GM12891 (cell line): ENCODE measurements around the gene PLCG2.

Experiments used
- DNase-seq: peaks from one replicate; pipeline ENCODE4 v3.0.0; 2011; ENCODE audit warnings: low spot score; ENCODE audit not compliant: insufficient read length
- FAIRE-seq: peaks from 2 replicates; lab custom pipeline; 2011; peaks lifted over from hg19 to GRCh38; lab: Jason Lieb, UNC
- PAX5 ChIP-seq: IDR thresholded peaks from 2 replicates; pipeline ENCODE4 v1.6.1; 2011; ENCODE audit warnings: low read length, moderate library complexity, mild to moderate bottlenecking; ENCODE audit not compliant: insufficient read depth, severe bottlenecking
- POLR2A ChIP-seq: IDR thresholded peaks from 2 replicates; pipeline ENCODE4 v1.6.1; 2011; ENCODE audit warnings: low read depth, low read length, control low read depth
- POLR2AphosphoS5 ChIP-seq: IDR thresholded peaks from 2 replicates; pipeline ENCODE4 v1.6.1; 2011; ENCODE audit warnings: low read depth, low read length, control low read depth
- POU2F2 ChIP-seq: IDR thresholded peaks from 2 replicates; pipeline ENCODE4 v1.6.1; 2011; ENCODE audit warnings: low read depth, mild to moderate bottlenecking, control low read depth, low read length, moderate library complexity
- SPI1 ChIP-seq: IDR thresholded peaks from 2 replicates; pipeline ENCODE4 v1.6.1; 2011; ENCODE audit warnings: low read depth, low read length, control low read depth
- TAF1 ChIP-seq: IDR thresholded peaks from 2 replicates; pipeline ENCODE4 v1.6.1; 2011; ENCODE audit warnings: low read depth, low read length, control low read depth

The PLCG2 gene

DNA sequence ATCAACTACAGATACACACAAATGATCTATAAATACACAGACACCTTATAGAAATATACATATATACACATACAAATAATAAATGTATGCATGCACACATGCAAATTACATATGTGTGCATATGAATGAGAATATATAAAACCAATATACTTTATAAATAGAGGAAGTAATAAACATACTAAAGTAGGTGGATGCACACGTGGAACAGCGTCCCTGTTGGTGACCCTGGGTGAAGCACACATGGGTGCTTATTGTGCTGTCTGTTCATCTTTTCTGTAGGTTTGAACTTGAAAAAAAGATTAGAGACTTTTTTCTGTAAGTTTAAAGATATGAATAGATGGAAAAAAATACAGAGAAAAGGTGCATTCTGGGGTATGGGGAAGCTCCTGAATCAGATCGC is 120.9 kb downstream of the PLCG2 start:
- TF ChIP-seq PAX5 = no peak
- TF ChIP-seq POLR2A = no peak
- TF ChIP-seq POU2F2 = no peak
- TF ChIP-seq POLR2AphosphoS5 = no peak
- TF ChIP-seq TAF1 = no peak
- no peak for TF ChIP-seq SPI1
- FAIRE-seq = no peak
- DNase-seq = no peak

DNA sequence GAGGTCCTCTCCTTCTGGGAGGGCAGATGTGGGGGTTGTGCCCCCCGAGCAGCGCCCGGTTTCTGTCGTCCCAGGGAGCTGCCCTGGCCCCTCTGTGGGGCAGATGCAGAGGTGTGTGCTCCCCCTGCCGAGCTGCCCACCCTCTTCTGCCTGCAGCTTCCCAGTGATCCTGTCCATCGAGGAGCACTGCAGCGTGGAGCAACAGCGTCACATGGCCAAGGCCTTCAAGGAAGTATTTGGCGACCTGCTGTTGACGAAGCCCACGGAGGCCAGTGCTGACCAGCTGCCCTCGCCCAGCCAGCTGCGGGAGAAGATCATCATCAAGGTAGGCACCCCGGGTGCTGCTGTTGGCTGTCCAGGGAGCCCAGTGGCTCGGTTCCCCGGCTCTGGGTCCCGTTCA is 121.4 kb downstream of the PLCG2 start:
- FAIRE-seq (no peak), DNase-seq (no peak)
- no peak for TF ChIP-seq PAX5
- no peak for TF ChIP-seq POLR2A
- TF ChIP-seq POU2F2 = no peak
- no peak for TF ChIP-seq POLR2AphosphoS5
- no peak for TF ChIP-seq TAF1
- TF ChIP-seq SPI1 = no peak

DNA sequence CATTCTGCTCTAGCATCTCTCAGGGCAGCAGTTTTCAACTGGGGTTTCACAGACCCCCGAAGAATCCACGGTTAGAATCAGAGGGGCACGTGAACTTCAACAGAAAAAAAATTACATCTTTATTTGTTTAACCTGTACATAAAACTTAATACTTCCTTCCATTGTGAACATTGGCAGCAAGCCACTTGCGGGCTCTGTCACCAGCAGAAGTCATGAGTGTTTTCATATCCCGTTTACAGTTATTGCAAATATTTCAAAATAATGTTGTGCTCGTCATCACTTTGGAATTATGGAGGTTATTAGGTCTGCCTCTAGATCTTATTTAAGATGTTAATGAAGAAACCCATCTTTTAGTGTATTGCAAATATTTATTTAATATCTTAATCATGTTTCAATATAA is 122.4 kb downstream of the PLCG2 start:
- FAIRE-seq (no peak), DNase-seq (no peak)
- TF ChIP-seq PAX5 (no peak), TAF1 (no peak), SPI1 (no peak), POLR2AphosphoS5 (no peak), POLR2A (no peak), POU2F2 (no peak)

DNA sequence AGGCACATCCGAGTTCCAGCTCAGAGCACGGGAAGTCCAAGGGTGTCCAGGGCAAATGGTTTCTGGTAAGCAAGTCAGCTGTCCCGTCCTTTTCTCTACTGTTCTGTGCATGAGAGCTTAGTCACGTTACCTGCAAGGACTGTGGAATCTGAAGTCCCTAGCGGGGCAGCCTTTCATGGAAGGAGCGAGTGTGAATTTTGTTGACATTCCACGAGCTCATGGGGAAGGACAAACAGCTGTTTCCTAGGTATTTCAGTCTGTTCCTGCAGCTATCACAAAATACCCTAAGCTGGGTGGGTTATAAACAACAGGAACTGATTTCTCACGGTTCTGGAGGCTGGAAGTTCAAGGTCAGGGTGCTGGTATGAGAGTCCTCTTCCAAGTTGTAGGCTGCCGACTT is 122.9 kb downstream of the PLCG2 start:
- FAIRE-seq (no peak), DNase-seq (no peak)
- TF ChIP-seq SPI1 (no peak), POLR2AphosphoS5 (no peak), POLR2A (no peak), TAF1 (no peak), POU2F2 (no peak), PAX5 (no peak)

DNA sequence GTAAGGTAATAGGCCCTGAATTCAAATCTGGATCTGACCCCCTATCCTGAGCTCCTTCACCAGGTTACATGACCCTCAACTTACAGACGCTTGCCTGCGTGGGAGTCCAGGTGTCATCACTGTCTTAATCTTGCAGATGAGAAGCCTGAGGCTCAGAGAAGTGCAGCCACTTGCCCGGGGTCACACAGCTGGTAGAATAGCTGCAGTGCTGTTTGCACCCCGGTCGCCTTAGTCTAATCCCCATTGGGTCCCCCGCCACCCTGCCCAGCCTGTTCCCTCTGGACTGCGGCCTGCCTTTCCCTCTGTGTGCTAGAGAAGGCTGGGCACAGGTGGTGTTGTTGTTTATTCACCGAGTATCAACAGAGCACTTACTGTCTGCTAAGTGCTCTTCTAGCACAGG is 125.2 kb downstream of the PLCG2 start:
- no peak for TF ChIP-seq SPI1
- no peak for TF ChIP-seq PAX5
- TF ChIP-seq POU2F2 = no peak
- no peak for TF ChIP-seq POLR2A
- no peak for TF ChIP-seq TAF1
- TF ChIP-seq POLR2AphosphoS5 = no peak
- DNase-seq = no peak
- FAIRE-seq = no peak

DNA sequence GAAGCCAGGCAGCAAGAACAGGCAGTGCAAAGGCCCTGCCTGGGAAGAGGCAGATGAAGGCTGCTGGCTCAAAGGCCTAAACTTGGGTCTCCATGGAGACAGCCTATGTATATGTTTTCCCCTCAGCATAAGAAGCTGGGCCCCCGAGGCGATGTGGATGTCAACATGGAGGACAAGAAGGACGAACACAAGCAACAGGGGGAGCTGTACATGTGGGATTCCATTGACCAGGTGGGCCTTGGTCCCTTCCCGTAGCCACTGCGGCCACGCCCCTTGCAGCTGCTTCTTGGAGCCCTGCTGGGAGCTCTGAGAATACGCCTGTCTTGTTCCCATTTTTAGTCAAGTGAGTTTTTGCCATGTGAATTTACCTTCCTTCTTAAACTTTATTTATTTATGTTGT is 126.2 kb downstream of the PLCG2 start:
- TF ChIP-seq PAX5 (no peak), POLR2AphosphoS5 (no peak), POLR2A (no peak), SPI1 (no peak), TAF1 (no peak), POU2F2 (no peak)
- DNase-seq (no peak), FAIRE-seq (no peak)

DNA sequence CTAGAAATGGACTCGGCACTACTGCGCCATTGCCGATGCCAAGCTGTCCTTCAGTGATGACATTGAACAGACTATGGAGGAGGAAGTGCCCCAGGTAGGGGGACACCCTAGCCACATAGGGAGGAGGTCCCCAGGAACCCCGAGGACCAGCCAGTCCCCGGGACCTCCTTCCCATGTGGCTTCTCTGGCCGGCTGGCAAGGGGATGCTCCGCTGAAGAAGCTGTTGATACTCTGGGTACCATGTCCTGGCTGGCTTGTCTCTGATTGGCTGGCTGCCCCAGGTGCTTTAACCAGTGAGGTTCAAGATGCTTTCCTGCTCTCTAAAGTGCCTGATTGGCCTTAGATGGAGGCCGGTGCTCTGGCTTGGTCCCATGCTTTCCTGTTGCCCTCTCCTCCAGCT is 128.6 kb downstream of the PLCG2 start:
- TF ChIP-seq PAX5 (no peak), TAF1 (no peak), SPI1 (no peak), POLR2AphosphoS5 (no peak), POU2F2 (no peak), POLR2A (no peak)
- no peak for DNase-seq
- no peak for FAIRE-seq

DNA sequence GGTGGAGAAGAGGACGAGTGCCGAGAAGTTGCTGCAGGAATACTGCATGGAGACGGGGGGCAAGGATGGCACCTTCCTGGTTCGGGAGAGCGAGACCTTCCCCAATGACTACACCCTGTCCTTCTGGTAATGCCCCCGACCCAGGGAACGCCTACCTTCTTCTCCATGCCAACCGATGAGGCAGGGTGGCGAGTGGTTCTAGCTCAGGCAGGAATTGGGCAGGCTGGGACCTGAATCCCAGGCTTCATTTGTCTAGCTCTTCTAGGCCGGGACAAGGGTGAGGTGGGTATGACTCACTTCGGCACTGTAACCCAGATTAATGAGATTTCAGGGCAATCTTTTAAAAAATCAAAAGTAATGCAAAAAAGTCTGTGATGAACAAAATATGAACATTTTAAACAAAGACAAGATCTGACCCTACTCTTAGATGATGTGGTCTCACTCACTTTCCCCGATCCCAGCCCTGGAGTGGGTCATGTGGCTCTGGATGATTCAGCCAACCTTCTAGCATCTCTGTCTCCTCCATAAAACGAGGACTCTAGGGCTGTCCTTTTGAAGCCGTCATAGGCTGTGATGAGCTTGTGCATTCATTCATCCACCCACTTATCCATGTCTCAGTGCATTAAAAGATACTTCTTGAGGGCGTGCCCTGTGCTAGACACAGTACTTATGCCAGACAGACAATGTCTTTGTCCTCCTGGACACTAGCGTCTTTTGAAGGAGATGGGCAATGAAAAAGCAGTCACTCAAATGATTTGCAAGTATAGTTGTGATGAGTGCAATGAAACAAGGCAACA is 129.6 kb downstream of the PLCG2 start:
- DNase-seq = no peak
- FAIRE-seq = no peak
- no peak for TF ChIP-seq PAX5
- TF ChIP-seq POU2F2 = no peak
- 0 out of 2 replicates have a peak, but pooled peaks have one; percentile 13 for TF ChIP-seq POLR2A

DNA sequence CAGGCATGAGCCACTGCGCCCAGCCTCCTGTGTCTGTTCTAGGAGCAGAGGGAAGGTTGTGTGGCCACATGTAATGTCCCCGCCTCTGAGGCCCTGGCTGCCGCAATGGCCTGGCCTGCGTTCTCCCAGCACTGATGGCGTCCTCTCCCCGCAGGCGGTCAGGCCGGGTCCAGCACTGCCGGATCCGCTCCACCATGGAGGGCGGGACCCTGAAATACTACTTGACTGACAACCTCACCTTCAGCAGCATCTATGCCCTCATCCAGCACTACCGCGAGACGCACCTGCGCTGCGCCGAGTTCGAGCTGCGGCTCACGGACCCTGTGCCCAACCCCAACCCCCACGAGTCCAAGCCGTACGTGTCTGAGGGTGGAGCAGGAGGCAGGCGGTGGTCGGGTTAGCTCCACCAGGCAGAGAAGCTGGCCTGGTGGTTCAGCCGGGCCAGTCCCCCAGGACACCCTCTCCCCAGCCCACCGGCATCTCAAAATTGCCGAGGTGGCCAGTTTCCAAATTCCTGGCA is 131.3 kb downstream of the PLCG2 start:
- FAIRE-seq = no peak
- no peak for DNase-seq
- TF ChIP-seq PAX5 (no peak), SPI1 (no peak), POU2F2 (no peak), POLR2AphosphoS5 (no peak), POLR2A (no peak), TAF1 (no peak)
